ENCODE measurements around the gene ULK4. TPM values are rescaled to one million over a fixed set of nuclear protein-coding genes. Genes with fewer than 3 reads are reported as not detected.

The ULK4 gene
- polyA plus RNA-seq, 1 donor from 2014 or later: 7.2 TPM

DNA sequence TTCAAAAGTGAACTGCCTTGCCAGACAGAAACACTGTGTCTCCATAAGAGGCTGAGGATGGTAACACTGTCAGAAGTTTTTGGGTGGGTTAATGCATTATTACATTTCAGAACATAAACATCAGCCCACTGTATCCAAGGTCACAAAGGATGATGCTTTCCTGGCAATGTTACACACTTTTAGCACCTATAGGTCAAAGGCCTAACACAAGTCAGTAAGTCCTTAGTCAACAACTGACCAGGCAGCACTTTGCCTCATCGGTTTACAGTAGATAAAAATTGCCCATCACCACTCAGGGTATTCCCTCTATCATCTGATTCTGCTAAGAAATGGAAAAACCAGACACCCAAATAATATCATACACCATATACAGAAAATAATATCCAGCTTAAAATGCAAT, 664.2 kb downstream of the ULK4 start:
- TF ChIP-seq RAD21 (conservative IDR thresholded peaks at IDR 0.05): no peak
- TF ChIP-seq TAF1 (IDR thresholded peaks at IDR 0.05; ENCODE audit: low read depth): no peak
- TF ChIP-seq EZH2 (IDR thresholded peaks at IDR 0.05; ENCODE audit: borderline replicate concordance, insufficient read depth, low read length, poor library complexity, severe bottlenecking): no peak
- TF ChIP-seq, protein P1, sequence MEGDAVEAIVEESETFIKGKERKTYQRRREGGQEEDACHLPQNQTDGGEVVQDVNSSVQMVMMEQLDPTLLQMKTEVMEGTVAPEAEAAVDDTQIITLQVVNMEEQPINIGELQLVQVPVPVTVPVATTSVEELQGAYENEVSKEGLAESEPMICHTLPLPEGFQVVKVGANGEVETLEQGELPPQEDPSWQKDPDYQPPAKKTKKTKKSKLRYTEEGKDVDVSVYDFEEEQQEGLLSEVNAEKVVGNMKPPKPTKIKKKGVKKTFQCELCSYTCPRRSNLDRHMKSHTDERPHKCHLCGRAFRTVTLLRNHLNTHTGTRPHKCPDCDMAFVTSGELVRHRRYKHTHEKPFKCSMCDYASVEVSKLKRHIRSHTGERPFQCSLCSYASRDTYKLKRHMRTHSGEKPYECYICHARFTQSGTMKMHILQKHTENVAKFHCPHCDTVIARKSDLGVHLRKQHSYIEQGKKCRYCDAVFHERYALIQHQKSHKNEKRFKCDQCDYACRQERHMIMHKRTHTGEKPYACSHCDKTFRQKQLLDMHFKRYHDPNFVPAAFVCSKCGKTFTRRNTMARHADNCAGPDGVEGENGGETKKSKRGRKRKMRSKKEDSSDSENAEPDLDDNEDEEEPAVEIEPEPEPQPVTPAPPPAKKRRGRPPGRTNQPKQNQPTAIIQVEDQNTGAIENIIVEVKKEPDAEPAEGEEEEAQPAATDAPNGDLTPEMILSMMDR (IDR thresholded peaks at IDR 0.05; ENCODE audit: poor library complexity, severe bottlenecking): no peak
- TF ChIP-seq SMC3 (conservative IDR thresholded peaks at IDR 0.05; ENCODE audit: poor library complexity): no peak
- no peak for TF ChIP-seq EP300 (conservative IDR thresholded peaks at IDR 0.05; ENCODE audit: poor library complexity, severe bottlenecking)
- no peak for TF ChIP-seq POLR2AphosphoS5 (IDR thresholded peaks at IDR 0.05)
- TF ChIP-seq, protein P2, sequence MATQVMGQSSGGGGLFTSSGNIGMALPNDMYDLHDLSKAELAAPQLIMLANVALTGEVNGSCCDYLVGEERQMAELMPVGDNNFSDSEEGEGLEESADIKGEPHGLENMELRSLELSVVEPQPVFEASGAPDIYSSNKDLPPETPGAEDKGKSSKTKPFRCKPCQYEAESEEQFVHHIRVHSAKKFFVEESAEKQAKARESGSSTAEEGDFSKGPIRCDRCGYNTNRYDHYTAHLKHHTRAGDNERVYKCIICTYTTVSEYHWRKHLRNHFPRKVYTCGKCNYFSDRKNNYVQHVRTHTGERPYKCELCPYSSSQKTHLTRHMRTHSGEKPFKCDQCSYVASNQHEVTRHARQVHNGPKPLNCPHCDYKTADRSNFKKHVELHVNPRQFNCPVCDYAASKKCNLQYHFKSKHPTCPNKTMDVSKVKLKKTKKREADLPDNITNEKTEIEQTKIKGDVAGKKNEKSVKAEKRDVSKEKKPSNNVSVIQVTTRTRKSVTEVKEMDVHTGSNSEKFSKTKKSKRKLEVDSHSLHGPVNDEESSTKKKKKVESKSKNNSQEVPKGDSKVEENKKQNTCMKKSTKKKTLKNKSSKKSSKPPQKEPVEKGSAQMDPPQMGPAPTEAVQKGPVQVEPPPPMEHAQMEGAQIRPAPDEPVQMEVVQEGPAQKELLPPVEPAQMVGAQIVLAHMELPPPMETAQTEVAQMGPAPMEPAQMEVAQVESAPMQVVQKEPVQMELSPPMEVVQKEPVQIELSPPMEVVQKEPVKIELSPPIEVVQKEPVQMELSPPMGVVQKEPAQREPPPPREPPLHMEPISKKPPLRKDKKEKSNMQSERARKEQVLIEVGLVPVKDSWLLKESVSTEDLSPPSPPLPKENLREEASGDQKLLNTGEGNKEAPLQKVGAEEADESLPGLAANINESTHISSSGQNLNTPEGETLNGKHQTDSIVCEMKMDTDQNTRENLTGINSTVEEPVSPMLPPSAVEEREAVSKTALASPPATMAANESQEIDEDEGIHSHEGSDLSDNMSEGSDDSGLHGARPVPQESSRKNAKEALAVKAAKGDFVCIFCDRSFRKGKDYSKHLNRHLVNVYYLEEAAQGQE (IDR thresholded peaks at IDR 0.05; ENCODE audit: borderline replicate concordance): no peak
- TF ChIP-seq MXI1 (conservative IDR thresholded peaks at IDR 0.05; ENCODE audit: poor library complexity, severe bottlenecking): no peak
- Histone ChIP-seq H3F3A (ENCODE audit: insufficient read depth, low read length, poor library complexity, severe bottlenecking) (no peaks in the 10 kb centered on the region), H3K4me3 (ENCODE audit: low read length) (no peak overlapping the region), H3K9ac (ENCODE audit: low read length) (no peak overlapping the region), H3K9me2 (ENCODE audit: insufficient read depth, low read length) (no peaks in the 10 kb centered on the region), H3K9me3 (ENCODE audit: low read length) (no peaks in the 10 kb centered on the region), H4K20me1 (ENCODE audit: insufficient read depth) (no peaks in the 10 kb centered on the region), H3K27ac (ENCODE audit: low read length) (no peak overlapping the region), H3K36me3 (ENCODE audit: insufficient read depth, low read length) (no peaks in the 10 kb centered on the region), H2AFZ (ENCODE audit: low read depth, low read length) (no peak overlapping the region), H3K79me2 (replicated peaks; ENCODE audit: insufficient read depth, low read length) (no peaks in the 10 kb centered on the region), H3K4me2 (ENCODE audit: low read length) (no peak overlapping the region), H3K27me3 (ENCODE audit: insufficient read depth, low read depth, low read length) (no peaks in the 10 kb centered on the region)

- Histone ChIP-seq H3K4me3 (ENCODE audit: low read length) (no peak overlapping the region), H3K9ac (ENCODE audit: low read length) (no peak overlapping the region), H3K79me2 (replicated peaks; ENCODE audit: insufficient read depth, low read length) (no peaks in the 10 kb centered on the region), H3K4me2 (ENCODE audit: low read length) (no peak overlapping the region), H3K9me2 (ENCODE audit: insufficient read depth, low read length) (no peaks in the 10 kb centered on the region), H3K9me3 (ENCODE audit: low read length) (no peaks in the 10 kb centered on the region), H3K36me3 (ENCODE audit: insufficient read depth, low read length) (no peaks in the 10 kb centered on the region), H4K20me1 (ENCODE audit: insufficient read depth) (no peaks in the 10 kb centered on the region), H2AFZ (ENCODE audit: low read depth, low read length) (no peak overlapping the region), H3K27me3 (ENCODE audit: insufficient read depth, low read depth, low read length) (no peaks in the 10 kb centered on the region), H3F3A (ENCODE audit: insufficient read depth, low read length, poor library complexity, severe bottlenecking) (no peaks in the 10 kb centered on the region), H3K27ac (ENCODE audit: low read length) (no peak overlapping the region)
- no peak for TF ChIP-seq RAD21 (conservative IDR thresholded peaks at IDR 0.05)
- TF ChIP-seq SMC3 (conservative IDR thresholded peaks at IDR 0.05; ENCODE audit: poor library complexity): no peak
- TF ChIP-seq EP300 (conservative IDR thresholded peaks at IDR 0.05; ENCODE audit: poor library complexity, severe bottlenecking): no peak
- no peak for TF ChIP-seq MXI1 (conservative IDR thresholded peaks at IDR 0.05; ENCODE audit: poor library complexity, severe bottlenecking)
- no peak for TF ChIP-seq POLR2AphosphoS5 (IDR thresholded peaks at IDR 0.05)
These were observed 665.3 kb downstream of the ULK4 start for GRCh38 chr3:41296556-41296955.

All from neural cell (in vitro differentiated cells).